Nucleus accumbens (tissue), 56 donors: ENCODE measurements around the gene SEMA4G.

Source experiments
- DNase-seq, 56 donors: peaks; one replicate each; lab custom pipeline; 2025; lab: John Stamatoyannopoulos, UW

Gene SEMA4G

GRCh38 chr10:100969187-100970075, at the start of gene SEMA4G:
SEMA4G (plus strand) TSS chr10:100969504; CDS start chr10:100972913, 3,409 bp downstream.
- DNase-seq: peak in 20 of 56 donors; percentile 6 to 57 (median 23)

GRCh38 chr10:100923580-100923979, 45.7 kb upstream of the SEMA4G start:
- DNase-seq: no peak

- no peak for DNase-seq
Observed at GRCh38 chr10:100927266-100927665, 42.0 kb upstream of the SEMA4G start.

GRCh38 chr10:100928039-100928438, 41.3 kb upstream of the SEMA4G start:
- DNase-seq: no peak

- DNase-seq: peak in 1 of 56 donors; percentile 1
Observed at GRCh38 chr10:100930368-100930767, 38.9 kb upstream of the SEMA4G start.

- DNase-seq: no peak
Observed at GRCh38 chr10:100934084-100934659, 35.1 kb upstream of the SEMA4G start.

- DNase-seq: no peak
Observed at GRCh38 chr10:100939763-100940344, 29.4 kb upstream of the SEMA4G start.

- DNase-seq: no peak
Observed at GRCh38 chr10:100942229-100942628, 27.1 kb upstream of the SEMA4G start.

GRCh38 chr10:100943508-100943907, 25.8 kb upstream of the SEMA4G start:
- no peak for DNase-seq

- no peak for DNase-seq
Observed at GRCh38 chr10:100945754-100946153, 23.6 kb upstream of the SEMA4G start.

GRCh38 chr10:100948916-100949315, 20.4 kb upstream of the SEMA4G start:
- DNase-seq: no peak

- no peak for DNase-seq
Observed at GRCh38 chr10:100960251-100960650, 9.1 kb upstream of the SEMA4G start.

GRCh38 chr10:100962351-100963080, 6.8 kb upstream of the SEMA4G start:
- no peak for DNase-seq

GRCh38 chr10:100963826-100964225, 5.5 kb upstream of the SEMA4G start:
- no peak for DNase-seq

GRCh38 chr10:100965820-100966219, 3.5 kb upstream of the SEMA4G start:
- no peak for DNase-seq

- no peak for DNase-seq
Observed at GRCh38 chr10:100966887-100967286, 2.4 kb upstream of the SEMA4G start.

- no peak for DNase-seq
Observed at GRCh38 chr10:100967332-100967731, 2.0 kb upstream of the SEMA4G start.

GRCh38 chr10:100968062-100968736, 1.1 kb upstream of the SEMA4G start:
- DNase-seq: no peak

GRCh38 chr10:100968863-100969186, 479 bp upstream of the SEMA4G start:
- DNase-seq: no peak
